DOHH2 (cell line): ENCODE data around the gene ABCA10.

Experiments used
- EZH2phosphoT487 ChIP-seq: fragments of 200-600 bp; sonication (generic); IDR thresholded peaks from 2 replicates; pipeline ENCODE4 v1.6.1; 2017; ENCODE audit warnings: borderline replicate concordance, mild to moderate bottlenecking, antibody characterized with exemption, low read length, moderate library complexity, mixed read lengths
- TF ChIP-seq, protein P1 (sequence below): fragments of 200-600 bp; sonication (generic); IDR thresholded peaks from one replicate; pipeline ENCODE4 v1.5.1; 2014; ENCODE audit warnings: antibody characterized with exemption, mild to moderate bottlenecking, low read depth, low read length; ENCODE audit not compliant: poor library complexity, severe bottlenecking

DNA sequence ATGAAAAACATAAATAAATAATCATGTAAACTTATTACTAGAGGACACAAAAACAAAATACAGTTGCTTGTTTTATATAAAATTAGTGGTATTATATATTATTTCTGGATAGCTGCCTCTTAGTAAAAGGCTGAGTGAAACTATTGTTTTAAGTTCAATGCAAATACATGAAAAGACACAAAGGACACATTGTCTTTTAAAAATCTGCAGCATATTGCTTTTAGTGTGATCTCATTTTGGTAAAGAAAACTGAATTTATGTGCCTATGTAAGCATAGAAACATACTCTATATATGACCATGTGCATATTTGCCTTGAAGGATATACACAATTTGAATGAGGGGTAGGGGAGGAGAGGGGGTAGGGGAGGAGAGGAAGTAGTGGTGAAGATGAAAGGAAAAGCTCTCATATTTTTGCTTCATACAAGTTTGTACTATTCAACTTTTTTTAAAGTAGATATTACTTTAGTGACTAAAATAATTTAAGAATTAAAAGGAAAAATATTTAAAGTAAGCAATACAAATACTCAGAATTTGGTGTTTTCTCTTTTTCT, 5.8 kb downstream of the ABCA10 start:
- TF ChIP-seq, protein P1, sequence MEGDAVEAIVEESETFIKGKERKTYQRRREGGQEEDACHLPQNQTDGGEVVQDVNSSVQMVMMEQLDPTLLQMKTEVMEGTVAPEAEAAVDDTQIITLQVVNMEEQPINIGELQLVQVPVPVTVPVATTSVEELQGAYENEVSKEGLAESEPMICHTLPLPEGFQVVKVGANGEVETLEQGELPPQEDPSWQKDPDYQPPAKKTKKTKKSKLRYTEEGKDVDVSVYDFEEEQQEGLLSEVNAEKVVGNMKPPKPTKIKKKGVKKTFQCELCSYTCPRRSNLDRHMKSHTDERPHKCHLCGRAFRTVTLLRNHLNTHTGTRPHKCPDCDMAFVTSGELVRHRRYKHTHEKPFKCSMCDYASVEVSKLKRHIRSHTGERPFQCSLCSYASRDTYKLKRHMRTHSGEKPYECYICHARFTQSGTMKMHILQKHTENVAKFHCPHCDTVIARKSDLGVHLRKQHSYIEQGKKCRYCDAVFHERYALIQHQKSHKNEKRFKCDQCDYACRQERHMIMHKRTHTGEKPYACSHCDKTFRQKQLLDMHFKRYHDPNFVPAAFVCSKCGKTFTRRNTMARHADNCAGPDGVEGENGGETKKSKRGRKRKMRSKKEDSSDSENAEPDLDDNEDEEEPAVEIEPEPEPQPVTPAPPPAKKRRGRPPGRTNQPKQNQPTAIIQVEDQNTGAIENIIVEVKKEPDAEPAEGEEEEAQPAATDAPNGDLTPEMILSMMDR, result no peak
- no peak for TF ChIP-seq EZH2phosphoT487
